ENCODE measurements around the gene MCF2.

MCF2 gene

DNA sequence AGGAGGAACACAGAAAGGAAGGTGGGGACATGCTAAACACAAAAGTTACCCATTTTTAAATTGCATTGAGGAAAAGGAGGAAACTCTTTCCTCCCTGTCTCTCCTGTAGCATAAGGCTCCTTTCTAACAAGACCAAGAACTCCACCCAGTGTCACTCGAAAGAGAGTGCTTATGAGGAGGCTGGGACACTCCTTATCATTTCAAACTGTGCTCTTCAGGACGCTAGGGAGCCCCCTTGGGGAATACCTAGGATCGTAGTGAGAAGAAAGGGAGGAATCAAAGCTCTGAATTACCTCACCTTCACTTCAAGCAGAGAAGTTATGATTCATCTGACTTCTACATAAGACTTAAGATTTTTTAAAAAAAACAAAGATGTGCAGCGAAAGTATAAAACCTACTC is 111.9 kb downstream of the MCF2 start:
- DNase-seq: no peak

DNA sequence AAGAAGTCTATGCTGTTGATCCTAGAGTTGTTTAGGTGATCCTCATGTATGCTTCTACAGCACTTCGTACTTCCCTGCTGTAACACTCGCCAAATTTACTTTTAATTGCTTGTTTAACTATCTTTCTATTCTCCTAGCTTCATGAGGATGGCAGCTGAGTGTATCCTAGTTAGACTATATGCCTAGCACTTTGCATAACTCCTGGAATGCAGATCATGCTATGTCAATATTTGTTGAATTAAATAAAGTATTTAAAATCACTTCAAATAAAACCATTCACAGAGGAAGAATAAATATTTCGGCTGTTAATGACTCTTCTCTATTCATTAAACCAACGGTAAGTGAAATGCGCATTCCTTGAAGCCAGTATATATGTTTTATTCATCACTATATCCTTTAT is 122.4 kb downstream of the MCF2 start:
- no peak for DNase-seq

DNA sequence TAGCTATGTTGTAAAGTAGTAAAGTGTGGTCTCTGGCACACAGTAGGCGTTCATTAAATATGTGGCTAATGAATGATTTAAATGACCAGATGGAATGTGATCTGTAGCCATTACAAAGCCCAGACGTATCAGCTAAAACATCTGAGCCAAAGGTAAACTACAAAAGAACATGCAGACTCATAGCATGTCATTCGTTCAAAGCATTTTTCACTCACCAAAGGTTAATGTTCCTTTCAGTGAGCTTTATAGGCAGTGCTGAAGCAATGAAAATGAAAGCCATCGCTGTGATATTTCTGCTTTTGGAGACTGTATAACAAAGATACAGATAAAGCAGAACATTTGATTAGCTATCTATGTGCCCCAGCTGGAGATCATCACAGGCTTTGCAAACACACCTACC is 126.9 kb downstream of the MCF2 start:
- DNase-seq: no peak

DNA sequence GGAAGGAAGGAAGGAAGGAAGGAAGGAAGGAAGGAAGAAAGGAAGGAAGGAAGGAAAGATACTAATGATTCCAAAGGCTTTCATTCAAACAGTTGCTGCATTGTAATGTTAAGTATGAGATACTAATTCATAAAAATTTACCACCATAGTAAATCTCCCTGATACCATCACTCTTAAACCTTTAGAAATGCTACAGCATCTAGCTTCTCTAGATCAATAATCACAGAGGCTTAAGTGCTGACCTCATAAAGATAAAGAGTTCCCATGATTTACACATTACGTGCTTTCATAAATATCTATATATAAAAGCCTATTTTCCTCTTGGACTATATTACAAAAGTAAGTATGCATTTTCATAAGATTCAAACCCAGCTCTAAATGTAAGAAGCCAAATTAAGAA is 141.0 kb downstream of the MCF2 start:
- DNase-seq: no peak

DNA sequence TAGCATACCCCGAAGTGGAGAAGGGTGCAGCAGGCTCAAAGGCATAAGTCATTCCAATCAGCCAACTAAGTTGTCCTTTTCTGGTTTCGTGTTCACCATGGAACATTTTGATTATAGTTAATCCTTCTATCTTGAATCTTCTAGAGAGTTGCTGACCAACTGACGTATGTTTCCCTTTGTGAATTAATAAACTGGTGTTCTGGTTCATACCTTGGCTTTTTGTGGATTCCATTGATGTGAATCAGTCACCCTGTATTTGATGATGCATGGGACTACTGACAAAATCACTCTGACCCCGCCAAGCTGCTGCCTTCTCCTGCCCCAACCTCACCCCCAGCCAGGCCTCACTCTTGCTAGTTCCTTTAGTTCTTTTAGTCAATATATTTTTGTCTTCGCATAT is 144.7 kb downstream of the MCF2 start:
- DNase-seq: no peak

DNA sequence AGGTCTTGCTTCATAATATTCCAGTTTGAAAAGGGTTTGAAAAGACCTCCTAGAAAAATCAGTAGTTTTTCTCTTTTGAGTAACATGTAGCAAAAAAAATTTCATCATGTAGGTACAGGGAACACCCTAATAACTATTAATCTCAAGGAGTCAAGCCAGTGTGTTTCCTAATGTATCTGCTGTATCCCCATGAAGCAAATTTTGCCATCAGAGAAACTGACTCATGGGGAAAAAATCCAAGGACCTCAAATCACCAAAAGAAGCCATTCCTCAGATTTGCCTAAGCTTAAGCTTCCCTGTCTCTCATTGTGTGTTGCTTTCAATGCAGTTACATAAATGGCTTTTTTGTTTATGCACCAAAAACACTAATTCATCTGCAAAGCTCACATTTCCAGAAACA is 147.7 kb downstream of the MCF2 start:
- no peak for DNase-seq

DNA sequence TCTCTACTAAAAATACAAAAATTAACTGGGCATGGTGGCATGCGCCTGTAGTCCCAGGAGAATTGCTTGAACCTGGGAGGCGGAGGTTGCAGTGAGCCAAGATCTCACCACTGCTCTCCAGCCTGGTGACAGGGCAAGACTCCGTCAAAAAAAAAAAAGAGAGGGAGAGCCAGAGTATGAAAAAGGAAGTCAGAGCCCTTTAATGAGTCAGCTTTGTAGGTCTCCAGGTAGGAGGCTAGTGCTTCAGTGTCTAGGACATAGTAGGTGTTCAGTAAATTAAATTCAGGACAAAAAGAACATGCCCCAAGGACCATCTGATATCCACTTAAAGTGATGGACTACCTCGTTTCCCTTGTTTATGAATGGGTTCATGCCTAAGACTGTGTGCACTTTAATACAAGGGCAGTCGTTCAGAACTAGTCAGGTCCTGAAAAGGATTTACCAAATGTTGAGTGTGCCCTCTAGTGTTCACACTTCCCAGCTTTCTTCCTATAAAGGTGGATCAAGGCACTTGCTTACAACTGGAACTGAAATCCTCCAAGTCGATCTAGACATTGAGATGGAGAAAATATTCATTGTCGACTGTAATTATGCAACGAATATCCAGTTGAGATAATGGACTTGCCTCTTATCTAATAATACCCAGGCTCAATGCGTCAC is 148.5 kb downstream of the MCF2 start:
- no peak for DNase-seq

DNA sequence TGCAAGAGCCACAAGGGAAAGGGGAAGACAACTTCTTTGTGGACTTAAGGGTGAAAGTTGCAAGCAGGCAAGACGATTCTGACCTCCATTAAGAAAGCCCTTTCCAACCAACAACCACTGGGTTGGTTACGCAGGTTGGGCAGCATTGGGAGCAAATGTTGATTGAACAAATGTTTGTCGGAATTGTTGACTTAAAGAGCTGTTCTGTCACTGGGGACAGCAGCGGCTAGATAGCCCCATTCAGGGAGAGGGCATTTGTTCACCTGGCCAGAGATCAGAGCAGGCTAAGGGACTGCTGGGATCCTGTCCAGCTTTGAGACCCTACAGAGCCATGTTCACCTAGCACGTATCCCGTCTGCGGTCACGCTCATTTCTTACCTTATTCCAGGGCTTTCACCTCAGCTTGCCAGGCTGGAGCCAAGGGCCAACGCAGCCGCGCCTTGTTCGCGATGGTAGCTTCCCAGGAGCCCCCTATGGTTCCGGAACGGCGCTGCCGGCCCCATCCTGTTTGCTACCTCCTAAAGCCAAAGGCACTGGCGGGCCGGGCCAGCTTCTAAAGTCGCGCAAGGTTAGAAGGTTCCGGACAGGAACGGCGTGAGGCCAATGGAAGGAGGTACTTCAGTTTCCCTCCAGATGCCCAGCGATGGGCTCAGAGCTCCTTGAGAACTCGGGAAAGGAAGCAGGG is 152.8 kb downstream of the MCF2 start:
- DNase-seq: no peak

DNA sequence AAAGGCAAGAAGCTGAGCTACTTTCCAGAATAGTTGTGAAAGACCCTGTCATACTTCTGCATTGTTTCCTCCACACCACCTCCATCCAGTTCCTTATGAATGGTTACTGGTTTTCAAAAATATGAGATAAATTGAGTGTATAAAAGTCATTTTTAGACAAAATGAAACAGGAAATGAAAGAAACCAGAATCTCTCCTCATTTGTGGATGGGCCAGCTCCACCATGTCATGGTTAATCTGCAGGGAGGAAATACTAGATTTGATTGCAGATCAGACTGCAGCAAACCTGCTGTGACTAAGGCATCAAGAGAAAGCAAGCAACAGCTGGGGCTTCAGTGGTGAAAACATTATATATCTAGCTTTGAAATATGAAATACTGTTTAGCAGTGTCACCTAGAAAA is 153.6 kb downstream of the MCF2 start:
- DNase-seq: no peak

DNA sequence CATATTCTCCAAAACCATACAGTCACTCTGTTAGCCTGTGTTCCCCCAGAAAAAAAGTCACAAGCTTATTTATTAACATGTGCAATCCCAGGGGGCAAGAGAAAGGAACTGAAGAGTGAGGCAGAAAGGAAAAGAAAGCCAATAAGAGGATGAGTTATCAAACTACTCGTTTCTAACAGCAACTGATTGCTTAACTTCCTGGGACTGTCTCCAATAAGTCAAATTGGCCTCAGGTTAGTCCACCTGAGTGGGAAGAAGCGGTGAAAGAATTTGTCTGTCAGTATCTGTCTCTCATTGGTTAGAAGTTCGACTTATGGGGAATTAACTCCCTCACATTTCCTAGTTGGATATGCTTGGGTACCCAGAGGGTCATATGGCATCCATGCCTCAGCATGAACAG is 163.4 kb downstream of the MCF2 start:
- DNase-seq: no peak

DNA sequence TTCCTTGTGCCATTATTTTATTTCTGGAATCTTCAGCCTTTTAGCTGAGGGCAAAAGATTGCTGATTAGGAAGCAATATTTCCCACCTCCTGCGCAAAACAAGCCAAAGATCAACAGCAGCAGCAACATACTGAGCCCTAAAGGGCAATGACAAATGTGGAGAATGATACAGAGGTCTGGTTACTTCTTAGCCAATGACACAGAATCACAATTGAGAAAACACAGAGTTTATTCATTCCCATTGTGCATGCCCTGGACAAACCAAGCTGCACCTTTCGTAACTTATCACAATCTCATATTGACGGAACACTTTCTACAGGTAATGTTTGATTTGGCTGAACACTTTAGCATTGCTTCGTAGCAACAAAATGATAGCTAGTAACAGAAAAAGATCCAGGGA is 164.0 kb downstream of the MCF2 start:
- no peak for DNase-seq

DNA sequence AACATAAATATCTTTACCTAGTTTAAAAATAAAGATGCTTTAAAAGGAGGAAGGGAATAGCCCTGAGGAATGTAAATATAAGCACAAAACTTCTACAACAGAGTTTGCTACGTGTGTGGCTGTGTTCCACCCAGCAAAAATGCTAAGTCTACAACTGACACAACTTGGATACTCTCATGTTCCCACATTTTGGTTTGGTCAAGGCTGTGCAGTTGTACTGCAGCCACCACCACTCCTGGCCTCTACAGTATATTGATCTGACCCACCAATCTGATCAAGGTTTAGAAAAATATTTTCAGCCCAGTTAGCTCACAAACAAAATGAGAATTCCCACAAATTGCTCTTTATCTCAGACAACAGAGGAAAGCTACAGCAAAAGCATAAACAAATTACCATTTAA is 165.3 kb downstream of the MCF2 start:
- DNase-seq: no peak

DNA sequence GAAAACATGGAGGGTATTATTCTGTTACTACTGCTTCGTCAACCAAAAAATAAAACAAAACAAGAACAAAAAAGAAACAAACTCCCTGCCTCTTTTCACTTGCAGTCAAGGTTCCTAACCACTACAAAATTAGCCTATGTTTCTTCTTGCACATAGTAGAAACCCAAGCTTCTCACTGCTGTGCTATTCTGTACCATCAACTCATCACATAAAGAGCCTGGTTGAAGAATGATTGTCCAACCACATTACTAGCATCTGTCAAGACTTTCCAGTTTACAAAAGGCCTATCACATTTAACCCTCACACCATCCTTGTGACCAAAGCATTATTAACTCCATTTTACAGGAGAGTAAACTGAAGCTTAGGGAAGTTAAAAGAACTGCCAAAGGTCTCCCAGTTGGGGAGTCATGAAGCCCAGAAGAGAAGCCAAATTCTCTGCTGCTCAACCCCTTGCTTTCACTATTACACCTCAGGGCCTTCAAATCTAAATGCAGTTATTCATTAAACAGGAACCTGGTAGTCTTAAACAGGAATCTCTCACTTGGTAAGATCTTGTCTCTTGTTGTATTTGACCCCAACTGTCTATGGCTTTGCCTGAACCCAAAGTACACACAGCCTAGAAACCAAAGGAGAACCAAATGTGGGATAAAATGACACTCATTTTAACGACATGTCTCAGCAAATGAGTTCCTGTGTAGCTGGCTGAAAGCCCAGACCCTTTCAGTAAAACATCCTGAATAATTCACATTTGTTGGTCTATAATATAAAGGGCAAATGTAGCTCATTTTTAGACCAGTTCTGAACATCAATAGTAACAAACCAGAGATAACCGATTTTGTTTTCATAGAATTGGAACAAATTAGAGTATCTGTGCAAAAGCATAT is 168.8 kb downstream of the MCF2 start:
- no peak for DNase-seq

DNA sequence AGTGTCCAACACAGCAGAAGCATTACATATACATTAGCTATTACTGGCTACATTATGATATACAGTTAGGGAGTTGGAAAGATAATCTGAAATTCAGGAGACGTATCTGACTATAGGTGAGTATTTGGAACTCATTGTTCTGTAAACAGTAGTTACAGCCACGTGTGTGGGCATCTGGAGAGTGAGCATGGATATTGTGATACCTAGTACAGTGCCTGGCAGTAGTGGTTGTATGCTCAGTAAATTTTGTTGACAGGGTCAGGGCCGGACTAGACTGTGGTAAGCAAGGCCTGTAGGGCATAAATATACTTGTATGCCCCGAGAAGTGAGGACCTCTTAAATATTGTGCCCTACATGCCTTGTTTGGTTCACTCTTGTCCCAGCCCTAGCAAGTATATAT is 174.5 kb downstream of the MCF2 start:
- DNase-seq: no peak

DNA sequence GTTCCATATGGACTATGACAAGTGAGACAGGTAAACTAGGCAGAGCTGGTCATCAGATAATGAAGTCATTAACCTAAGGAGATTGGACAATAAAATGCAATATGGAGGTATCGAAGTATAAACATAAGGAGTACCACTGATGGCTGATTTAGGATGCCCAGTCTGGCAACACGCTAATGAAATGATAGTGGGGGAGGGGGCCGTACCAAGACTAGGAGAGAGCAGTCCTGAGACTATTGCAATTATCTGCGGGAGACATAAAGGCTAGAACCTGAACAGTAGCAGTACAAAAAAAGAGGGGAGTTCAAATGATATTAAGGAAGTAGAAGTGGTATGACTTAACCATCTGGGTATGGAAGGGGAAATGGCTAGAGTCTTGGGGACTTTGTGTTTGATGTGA is 175.1 kb downstream of the MCF2 start:
- no peak for DNase-seq
